PC-9 (cell line): ENCODE measurements around the gene NEURL3. TPM values are rescaled to one million over a fixed set of nuclear protein-coding genes. Genes with fewer than 3 reads are reported as not detected.

Experiments used
- BruUV-seq: library from RNA; stranded (reverse); fragments of 400-500 nt; replicated peaks from 2 replicates; lab custom pipeline; 2021; lab: Mats Ljungman, UMichigan
- CTCF ChIA-PET: fragments of 300-600 bp; sonication (Branson Sonifier 250); formaldehyde crosslinking; loops from one replicate; lab custom pipeline; 2022; ENCODE audit warnings: antibody characterized with exemption; lab: Charles Lee
- POLR2A ChIA-PET: fragments of 300-600 bp; sonication (Branson Sonifier 250); formaldehyde crosslinking; loops from one replicate; lab custom pipeline; 2022; ENCODE audit warnings: antibody characterized with exemption; ENCODE audit not compliant: unreplicated experiment; lab: Charles Lee
- DNase-seq, 2 experiments: peaks; one replicate each; pipeline versions ENCODE4 v3.0.0 to v3.0.0-alpha.2; 2015 to 2022; ENCODE audit warnings: mixed read lengths in 1 of 2
- H2AFZ ChIP-seq: fragments of 200-600 bp; sonication (generic); 2 replicates; pipeline ENCODE4 v1.8.1; 2017; ENCODE audit warnings: antibody characterized with exemption
- H3F3A ChIP-seq: fragments of 200-600 bp; sonication (generic); 2 replicates; pipeline ENCODE4 v1.8.1; 2017; ENCODE audit warnings: antibody characterized with exemption, mild to moderate bottlenecking, low read depth; ENCODE audit not compliant: insufficient read depth
- H3K27ac ChIP-seq: fragments of 200-600 bp; sonication (generic); 2 replicates; pipeline ENCODE4 v1.6.1; 2016; ENCODE audit warnings: mixed run types
- H3K27me3 ChIP-seq: fragments of 200-600 bp; sonication (generic); 2 replicates; pipeline ENCODE4 v1.6.1; 2016; ENCODE audit warnings: low read depth, mixed run types; ENCODE audit not compliant: insufficient read depth
- H3K36me3 ChIP-seq: fragments of 200-600 bp; sonication (generic); 2 replicates; pipeline ENCODE4 v1.6.1; 2016; ENCODE audit warnings: low read depth, mixed run types
- H3K4me1 ChIP-seq: fragments of 200-600 bp; sonication (generic); replicated peaks from 2 replicates; pipeline ENCODE4 v1.6.1; 2016; ENCODE audit warnings: mixed run types; ENCODE audit not compliant: insufficient read depth
- H3K4me2 ChIP-seq: fragments of 200-600 bp; sonication (generic); 2 replicates; pipeline ENCODE4 v1.6.1; 2017; ENCODE audit warnings: mixed run types
- H3K4me3 ChIP-seq: fragments of 200-600 bp; sonication (generic); 2 replicates; pipeline ENCODE4 v1.6.1; 2016; ENCODE audit warnings: mixed run types
- H3K79me2 ChIP-seq: fragments of 200-600 bp; sonication (generic); 2 replicates; pipeline ENCODE4 v1.6.1; 2017; ENCODE audit warnings: low read depth, mixed run types
- H3K9me2 ChIP-seq: fragments of 200-600 bp; sonication (generic); 2 replicates; pipeline ENCODE4 v1.8.1; 2017; ENCODE audit warnings: mild to moderate bottlenecking; ENCODE audit not compliant: insufficient read depth
- H3K9me3 ChIP-seq: fragments of 200-600 bp; sonication (generic); 2 replicates; pipeline ENCODE4 v1.8.1; 2016; ENCODE audit warnings: low read depth; ENCODE audit not compliant: insufficient read depth
- H4K20me1 ChIP-seq: fragments of 200-600 bp; sonication (generic); 2 replicates; pipeline ENCODE4 v1.8.1; 2017; ENCODE audit not compliant: insufficient read depth
- EZH2 ChIP-seq: fragments of 200-600 bp; sonication (generic); IDR thresholded peaks from 2 replicates; pipeline ENCODE4 v1.8.0; 2017; ENCODE audit warnings: antibody characterized with exemption, low read depth
- intact Hi-C: fragments of 100-400 bp; cut with micrococcal nuclease; formaldehyde crosslinking; loops from one replicate; pipeline ENCODE4 v1.10.0; 2022; ENCODE audit not compliant: unreplicated experiment
- total RNA-seq: library from RNA; stranded (reverse); gene quantifications from 2 replicates; pipeline ENCODE4 v1.2.3, GENCODE V29; 2021
- TF ChIP-seq, protein P1 (sequence below): fragments of 200-600 bp; sonication (generic); conservative IDR thresholded peaks from 2 replicates; pipeline ENCODE4 v1.6.1; 2017; ENCODE audit warnings: mixed run types, antibody characterized with exemption, mild to moderate bottlenecking, moderate library complexity

Gene NEURL3
- total RNA-seq, 1 experiment from 2014 or later, result 0.48 TPM

DNA sequence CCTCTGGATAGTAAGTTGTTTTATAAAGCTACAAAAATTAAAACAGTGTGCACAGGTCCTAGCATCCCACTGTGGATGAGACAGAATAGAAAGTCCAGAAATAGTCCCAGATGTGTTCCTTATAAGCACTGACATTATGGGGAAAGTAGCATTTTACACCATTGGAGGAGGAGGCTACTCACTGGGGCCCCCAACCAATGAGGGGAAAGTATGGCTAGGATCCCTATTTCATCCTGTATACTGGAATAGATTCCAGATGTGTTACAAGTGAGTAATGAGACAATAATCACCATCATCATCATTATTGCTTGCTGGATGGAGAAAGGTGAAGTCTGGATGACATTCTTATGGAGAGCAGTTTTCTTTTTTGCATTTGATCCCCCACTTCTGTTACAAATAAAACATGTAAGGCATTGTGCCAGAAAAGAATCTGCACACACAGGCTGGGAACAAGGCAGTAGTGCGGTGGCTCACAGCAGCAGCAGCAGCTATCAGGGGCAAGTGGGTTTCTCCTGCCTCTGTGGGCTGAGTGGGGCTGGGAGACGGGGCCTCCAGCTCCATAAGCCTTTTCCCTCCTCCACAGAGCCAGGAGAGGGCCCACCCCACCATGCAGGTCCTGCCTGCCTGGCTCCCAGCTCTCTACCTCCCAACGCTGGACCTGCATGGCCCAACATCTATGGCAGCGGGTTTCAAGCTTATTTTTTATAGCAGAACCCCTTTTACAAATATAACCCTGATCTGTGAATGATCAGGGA, 36.4 kb upstream of the NEURL3 start:
- ChIA-PET POLR2A (interaction anchor here (0.6 kb wide), 2 partner anchors 10 to 427 kb away, joined by 5 to 7 read pairs; no protein-coding TSS in a partner anchor), CTCF (interaction anchor here (0.5 to 2.4 kb wide), 2 partner anchors 12 to 327 kb away, joined by 3 to 7 read pairs; no protein-coding TSS in a partner anchor)
- H3K9me2 ChIP-seq, result no peaks in the 10 kb centered on the region
- TF ChIP-seq, protein P1, sequence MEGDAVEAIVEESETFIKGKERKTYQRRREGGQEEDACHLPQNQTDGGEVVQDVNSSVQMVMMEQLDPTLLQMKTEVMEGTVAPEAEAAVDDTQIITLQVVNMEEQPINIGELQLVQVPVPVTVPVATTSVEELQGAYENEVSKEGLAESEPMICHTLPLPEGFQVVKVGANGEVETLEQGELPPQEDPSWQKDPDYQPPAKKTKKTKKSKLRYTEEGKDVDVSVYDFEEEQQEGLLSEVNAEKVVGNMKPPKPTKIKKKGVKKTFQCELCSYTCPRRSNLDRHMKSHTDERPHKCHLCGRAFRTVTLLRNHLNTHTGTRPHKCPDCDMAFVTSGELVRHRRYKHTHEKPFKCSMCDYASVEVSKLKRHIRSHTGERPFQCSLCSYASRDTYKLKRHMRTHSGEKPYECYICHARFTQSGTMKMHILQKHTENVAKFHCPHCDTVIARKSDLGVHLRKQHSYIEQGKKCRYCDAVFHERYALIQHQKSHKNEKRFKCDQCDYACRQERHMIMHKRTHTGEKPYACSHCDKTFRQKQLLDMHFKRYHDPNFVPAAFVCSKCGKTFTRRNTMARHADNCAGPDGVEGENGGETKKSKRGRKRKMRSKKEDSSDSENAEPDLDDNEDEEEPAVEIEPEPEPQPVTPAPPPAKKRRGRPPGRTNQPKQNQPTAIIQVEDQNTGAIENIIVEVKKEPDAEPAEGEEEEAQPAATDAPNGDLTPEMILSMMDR, result no peak
- no peak for TF ChIP-seq EZH2
- H4K20me1 ChIP-seq, result peaks cover 4% of the 10 kb centered on the region; the same call in 1 of the 2 replicates
- intact Hi-C loops, result no loop called here
- peak in 1 of 2 experiments; percentile 11 for DNase-seq
- no peak overlapping the region for H2AFZ ChIP-seq
- H3K4me3 ChIP-seq, result no peak overlapping the region
- peaks cover 18% of the 10 kb centered on the region for H3K4me1 ChIP-seq
- H3K4me2 ChIP-seq, result no peak overlapping the region
- H3K79me2 ChIP-seq, result no peaks in the 10 kb centered on the region; the same call in 1 of the 2 replicates
- H3K36me3 ChIP-seq, result no peaks in the 10 kb centered on the region
- no peaks in the 10 kb centered on the region for H3K27me3 ChIP-seq
- BruUV-seq, result no TSS peak
- H3K9me3 ChIP-seq, result no peaks in the 10 kb centered on the region
- H3F3A ChIP-seq, result peaks cover 12% of the 10 kb centered on the region; the same call in 1 of the 2 replicates
- no peak overlapping the region for H3K27ac ChIP-seq

GRCh38 chr2:96540136-96540535, 35.0 kb upstream of the NEURL3 start:
- Histone ChIP-seq H2AFZ (no peak overlapping the region), H3K9me3 (no peaks in the 10 kb centered on the region), H3K4me2 (peak overlapping the region; percentile 39), H3K9me2 (no peaks in the 10 kb centered on the region), H3K27me3 (no peaks in the 10 kb centered on the region), H3K79me2 (no peaks in the 10 kb centered on the region; the same call in 1 of the 2 replicates), H3K4me1 (peaks cover 18% of the 10 kb centered on the region), H4K20me1 (peaks cover 4% of the 10 kb centered on the region; the same call in 1 of the 2 replicates), H3F3A (peaks cover 12% of the 10 kb centered on the region; the same call in 1 of the 2 replicates), H3K4me3 (no peak overlapping the region), H3K36me3 (no peaks in the 10 kb centered on the region), H3K27ac (no peak overlapping the region)
- ChIA-PET CTCF (interaction anchor here (0.7 to 2.4 kb wide), 2 partner anchors 14 to 235 kb away, joined by 3 to 7 read pairs; no protein-coding TSS in a partner anchor), POLR2A (interaction anchor here (0.6 to 0.7 kb wide), 2 partner anchors 10 to 77 kb away, joined by 3 to 5 read pairs; no protein-coding TSS in a partner anchor)
- no TSS peak for BruUV-seq
- TF ChIP-seq, protein P1, result no peak
- no peak for TF ChIP-seq EZH2
- intact Hi-C loops, result no loop called here
- DNase-seq, result peak; percentile 58 to 83

DNA sequence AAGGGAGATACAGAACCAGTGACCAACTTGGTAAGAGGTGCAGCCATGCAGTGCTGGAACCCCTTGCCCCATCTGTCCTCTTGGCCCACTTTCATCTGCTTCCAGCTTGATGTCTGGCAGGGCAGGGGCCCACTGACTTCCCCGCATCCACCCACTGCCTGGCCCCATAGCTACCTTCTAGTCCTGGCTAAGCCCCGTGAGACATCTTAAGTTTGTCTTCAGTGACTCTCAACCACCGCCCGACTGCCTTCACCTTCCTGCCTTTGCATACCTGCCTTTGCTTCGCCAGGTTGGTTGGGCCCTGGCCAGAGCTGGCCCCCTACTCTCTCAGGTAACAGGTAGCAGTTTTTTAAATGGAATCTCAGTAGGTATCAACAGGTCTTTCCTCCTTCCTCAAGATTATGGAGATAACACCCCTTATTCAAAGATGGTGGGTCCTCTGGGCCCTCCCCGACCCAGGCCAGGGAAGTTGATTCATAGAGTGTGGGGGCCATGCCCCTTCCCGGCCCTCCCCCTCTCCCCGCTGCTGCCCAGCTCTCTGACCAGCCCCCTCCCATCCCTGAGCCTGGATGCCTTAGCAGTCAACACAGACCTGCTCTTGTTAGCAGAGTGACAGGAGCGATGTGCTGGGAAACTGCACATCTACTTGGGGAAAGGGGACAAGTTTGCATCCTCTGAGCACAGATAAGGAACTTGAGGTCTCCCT, 34.2 kb upstream of the NEURL3 start:
- POLR2A ChIA-PET, result interaction anchor here (0.6 kb wide), 1 partner anchor 78 kb away, joined by 5 read pairs; no protein-coding TSS in a partner anchor

More for the DNA sequence above, 34.2 kb upstream of the NEURL3 start:
- no peaks in the 10 kb centered on the region for H3K9me2 ChIP-seq
- BruUV-seq, result no TSS peak
- H3K27ac ChIP-seq, result no peak overlapping the region
- intact Hi-C loops, result no loop called here
- CTCF ChIA-PET, result interaction anchor here (2.4 kb wide), 1 partner anchor 15 kb away, joined by 7 read pairs; no protein-coding TSS in a partner anchor
- H3K9me3 ChIP-seq, result no peaks in the 10 kb centered on the region
- H2AFZ ChIP-seq, result no peak overlapping the region
- H3K4me2 ChIP-seq, result peak overlapping the region; percentile 39
- no peaks in the 10 kb centered on the region for H3K36me3 ChIP-seq
- TF ChIP-seq, protein P1, result no peak
- no peak for TF ChIP-seq EZH2
- H3K4me3 ChIP-seq, result no peak overlapping the region
- H4K20me1 ChIP-seq, result peaks cover 4% of the 10 kb centered on the region; the same call in 1 of the 2 replicates
- H3K79me2 ChIP-seq, result no peaks in the 10 kb centered on the region; the same call in 1 of the 2 replicates
- no peaks in the 10 kb centered on the region for H3K27me3 ChIP-seq
- H3K4me1 ChIP-seq, result peaks cover 25% of the 10 kb centered on the region
- H3F3A ChIP-seq, result peaks cover 18% of the 10 kb centered on the region; the same call in 1 of the 2 replicates
- no peak for DNase-seq
